A673 (cell line): Measurements from ENCODE around the gene ITGA1. TPM values are rescaled to one million over a fixed set of nuclear protein-coding genes. Genes with fewer than 3 reads are reported as not detected.

Experiments
- BruUV-seq: library from RNA; stranded (reverse); fragments of 400-500 nt; replicated peaks from 2 replicates; lab custom pipeline; 2021; lab: Mats Ljungman, UMichigan
- CTCF ChIA-PET: fragments of 300-600 bp; sonication (Branson Sonifier 250); formaldehyde crosslinking; loops from one replicate; lab custom pipeline; 2022; ENCODE audit warnings: antibody characterized with exemption; lab: Charles Lee
- POLR2A ChIA-PET: fragments of 300-600 bp; sonication (Branson Sonifier 250); formaldehyde crosslinking; loops from one replicate; lab custom pipeline; 2022; ENCODE audit warnings: antibody characterized with exemption; ENCODE audit not compliant: low non-redundant PET; lab: Charles Lee
- DNase-seq: peaks from one replicate; pipeline ENCODE4 v3.0.0-alpha.2; 2015; ENCODE audit warnings: low spot score
- H3K27ac ChIP-seq: fragments of 200-600 bp; sonication (generic); 2 replicates; pipeline ENCODE4 v1.5.1; 2016; ENCODE audit warnings: mixed run types, low read depth, mild to moderate bottlenecking, mixed read lengths, antibody characterized with exemption, low read length; ENCODE audit not compliant: poor library complexity, severe bottlenecking
- H3K27me3 ChIP-seq: fragments of 200-600 bp; sonication (generic); replicated peaks from 2 replicates; pipeline ENCODE4 v1.6.1; 2017; ENCODE audit warnings: mixed run types, low read depth, mild to moderate bottlenecking, mixed read lengths, antibody characterized with exemption, low read length; ENCODE audit not compliant: insufficient read depth, poor library complexity
- H3K36me3 ChIP-seq: fragments of 200-600 bp; sonication (generic); 2 replicates; pipeline ENCODE4 v1.6.1; 2016; ENCODE audit warnings: mixed run types, mild to moderate bottlenecking, mixed read lengths, antibody characterized with exemption, low read length; ENCODE audit not compliant: insufficient read depth, poor library complexity, severe bottlenecking
- H3K4me1 ChIP-seq: fragments of 200-600 bp; sonication (generic); 2 replicates; pipeline ENCODE4 v1.6.1; 2017; ENCODE audit warnings: mixed run types, mild to moderate bottlenecking, mixed read lengths, antibody characterized with exemption, low read length; ENCODE audit not compliant: insufficient read depth, poor library complexity, severe bottlenecking
- H3K4me3 ChIP-seq: fragments of 200-600 bp; sonication (generic); 2 replicates; pipeline ENCODE4 v1.5.1; 2016; ENCODE audit warnings: low read depth, mixed run types, mild to moderate bottlenecking, mixed read lengths, low read length; ENCODE audit not compliant: poor library complexity, severe bottlenecking
- H3K9me3 ChIP-seq: fragments of 200-600 bp; sonication (generic); 2 replicates; pipeline ENCODE4 v1.6.1; 2016; ENCODE audit warnings: mixed run types, low read depth, mild to moderate bottlenecking, mixed read lengths, antibody characterized with exemption, low read length; ENCODE audit not compliant: poor library complexity, severe bottlenecking
- CTCF ChIP-seq: fragments of 300-800, 200-600 bp; sonication (generic); conservative IDR thresholded peaks from 2 replicates; pipeline ENCODE4 v1.5.1; 2017; ENCODE audit warnings: low read depth, mild to moderate bottlenecking, antibody characterized with exemption, low read length, moderate library complexity, mixed read lengths
- EZH2 ChIP-seq: fragments of 200-600 bp; sonication (generic); IDR thresholded peaks from 2 replicates; pipeline ENCODE4 v1.6.1; 2017; ENCODE audit warnings: borderline replicate concordance, low read depth, mild to moderate bottlenecking, mixed read lengths, antibody characterized with exemption, low read length; ENCODE audit not compliant: poor library complexity, severe bottlenecking
- intact Hi-C: fragments of 100-400 bp; cut with micrococcal nuclease; formaldehyde crosslinking; loops from one replicate; pipeline ENCODE4 v1.10.0; 2022; ENCODE audit not compliant: unreplicated experiment
- total RNA-seq: library from RNA; stranded (reverse); gene quantifications from 2 replicates; pipeline ENCODE4 v1.2.3, GENCODE V29; 2021

The ITGA1 gene
- total RNA-seq, 1 experiment from 2014 or later: 8.1 TPM

- ChIA-PET CTCF (no interaction called here), POLR2A (no interaction called here)
- H3K9me3 ChIP-seq: peaks cover 5% of the 10 kb centered on the region
- TF ChIP-seq EZH2 (no peak), CTCF (no peak)
- no peaks in the 10 kb centered on the region for H3K36me3 ChIP-seq
- H3K27ac ChIP-seq: no peak overlapping the region
- H3K4me1 ChIP-seq: no peaks in the 10 kb centered on the region
- DNase-seq: no peak
- intact Hi-C loops: no loop called here
- no peak overlapping the region for H3K4me3 ChIP-seq
- no peaks in the 10 kb centered on the region for H3K27me3 ChIP-seq
- BruUV-seq: no TSS peak
These were observed 193.8 kb downstream of the ITGA1 start for GRCh38 chr5:52981507-52981906.

- ChIA-PET CTCF (no interaction called here), POLR2A (no interaction called here)
- Histone ChIP-seq H3K9me3 (no peaks in the 10 kb centered on the region), H3K4me3 (no peak overlapping the region), H3K36me3 (no peaks in the 10 kb centered on the region), H3K27me3 (peaks cover 8% of the 10 kb centered on the region), H3K4me1 (no peaks in the 10 kb centered on the region), H3K27ac (no peak overlapping the region)
- no TSS peak for BruUV-seq
- intact Hi-C loops: no loop called here
- TF ChIP-seq CTCF (no peak), EZH2 (no peak)
- DNase-seq: no peak
These were observed 196.3 kb downstream of the ITGA1 start for GRCh38 chr5:52983731-52984636.

- Histone ChIP-seq H3K4me3 (no peak overlapping the region), H3K27me3 (peaks cover 14% of the 10 kb centered on the region), H3K9me3 (no peaks in the 10 kb centered on the region), H3K4me1 (no peaks in the 10 kb centered on the region), H3K27ac (no peak overlapping the region), H3K36me3 (no peaks in the 10 kb centered on the region)
- intact Hi-C loops: no loop called here
- ChIA-PET CTCF (no interaction called here), POLR2A (no interaction called here)
- DNase-seq: no peak
- TF ChIP-seq EZH2 (no peak), CTCF (no peak)
- BruUV-seq: no TSS peak
These were observed 197.6 kb downstream of the ITGA1 start for GRCh38 chr5:52985306-52985705.
